Measurements from ENCODE around the gene APOBEC2.

The APOBEC2 gene

GRCh38 chr6:41028561-41029412 is 24.2 kb upstream of the APOBEC2 start:
- Histone ChIP-seq H3K18ac (ENCODE audit: low read depth in 1 of 2, low read length in 2 of 2) (peak overlapping the region; percentile 52 to 75), H3K23ac (ENCODE audit: low read length in 2 of 2) (no peak overlapping the region), H4K91ac (ENCODE audit: low read length) (peak overlapping the region; percentile 92), H3K4me1 (ENCODE audit: control insufficient read depth, insufficient read depth, low read depth, low read length) (peaks cover 9% of the 10 kb centered on the region), H2BK15ac (ENCODE audit: low read depth, poor library complexity, severe bottlenecking) (peak overlapping the region; percentile 31), H3K27me3 (ENCODE audit: control insufficient read depth in 1 of 2, insufficient read depth in 1 of 2, low read length in 2 of 2) (peaks cover 0 to 31% of the 10 kb centered on the region in 2 experiments), H3K4me2 (ENCODE audit: low read length, poor library complexity, severe bottlenecking) (peak overlapping the region; percentile 65), H3K4me3 (ENCODE audit: insufficient read depth in 1 of 2, low read depth in 1 of 2, low read length in 2 of 2) (peak overlapping the region; percentile 60 to 76), H2BK12ac (ENCODE audit: low read length in 2 of 2) (peak overlapping the region in 1 of 2 experiments; percentile 67), H3K79me1 (replicated peaks; ENCODE audit: low read length, poor library complexity, severe bottlenecking) (no peaks in the 10 kb centered on the region), H2AFZ (ENCODE audit: low read depth, low read length) (peak overlapping the region; percentile 39), H3K27ac (ENCODE audit: low read length, poor library complexity, severe bottlenecking) (no peak overlapping the region), H3K9ac (ENCODE audit: low read length) (peak overlapping the region; percentile 88), H2BK5ac (ENCODE audit: low read depth, low read length, poor library complexity, severe bottlenecking) (no peak overlapping the region), H3K4ac (ENCODE audit: low read depth in 1 of 2, low read length in 2 of 2) (peak overlapping the region in 1 of 2 experiments; percentile 0), H3K36me3 (ENCODE audit: control insufficient read depth in 1 of 2, insufficient read depth in 2 of 2, low read depth in 1 of 2, low read length in 2 of 2) (no peaks in the 10 kb centered on the region), H2AK5ac (ENCODE audit: low read length, severe bottlenecking) (no peak overlapping the region), H3K14ac (ENCODE audit: low read length in 2 of 2) (peak overlapping the region in 1 of 2 experiments; percentile 19), H2BK120ac (ENCODE audit: low read depth, low read length) (no peak overlapping the region), H4K8ac (ENCODE audit: low read length) (peak overlapping the region; percentile 97), H3K9me3 (ENCODE audit: control insufficient read depth, low read length) (no peaks in the 10 kb centered on the region)
- DNase-seq = no peak
- WGBS = 64% methylated on average over 13 of the region's 13 CpGs

DNA sequence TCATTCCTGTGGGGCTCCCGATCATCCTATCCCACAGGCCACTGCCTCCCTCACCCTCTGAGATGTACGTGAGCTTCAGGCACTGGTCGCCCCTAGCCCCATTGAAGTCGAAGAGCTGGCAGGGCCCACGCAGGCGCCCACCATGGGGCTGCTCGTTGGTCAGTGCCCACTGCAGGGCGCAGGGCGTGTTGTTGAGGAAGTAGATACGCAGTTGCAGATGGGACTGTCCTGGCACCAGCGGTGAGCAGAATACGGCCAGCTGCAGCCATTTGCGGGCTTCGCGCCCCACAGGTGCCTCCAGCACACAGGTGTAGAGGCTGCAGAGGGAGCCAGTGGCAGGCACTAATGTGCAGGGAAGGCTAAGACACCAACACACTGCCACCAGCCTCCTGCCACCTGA is 20.2 kb upstream of the APOBEC2 start:
- H3K23ac ChIP-seq (ENCODE audit: low read length in 2 of 2) = no peak overlapping the region
- no peaks in the 10 kb centered on the region for H3K36me3 ChIP-seq (ENCODE audit: control insufficient read depth in 1 of 2, insufficient read depth in 2 of 2, low read depth in 1 of 2, low read length in 2 of 2)
- H2BK5ac ChIP-seq (ENCODE audit: low read depth, low read length, poor library complexity, severe bottlenecking) = no peak overlapping the region
- H3K4me2 ChIP-seq (ENCODE audit: low read length, poor library complexity, severe bottlenecking) = no peak overlapping the region
- no peak overlapping the region for H4K91ac ChIP-seq (ENCODE audit: low read length)
- no peak overlapping the region for H3K9ac ChIP-seq (ENCODE audit: low read length)
- no peaks in the 10 kb centered on the region for H3K9me3 ChIP-seq (ENCODE audit: control insufficient read depth, low read length)
- no peak overlapping the region for H2AK5ac ChIP-seq (ENCODE audit: low read length, severe bottlenecking)
- peaks cover 14% of the 10 kb centered on the region for H3K4me1 ChIP-seq (ENCODE audit: control insufficient read depth, insufficient read depth, low read depth, low read length)
- H4K8ac ChIP-seq (ENCODE audit: low read length) = no peak overlapping the region
- H3K14ac ChIP-seq (ENCODE audit: low read length in 2 of 2) = no peak overlapping the region
- no peak overlapping the region for H2AFZ ChIP-seq (ENCODE audit: low read depth, low read length)
- no peak overlapping the region for H2BK120ac ChIP-seq (ENCODE audit: low read depth, low read length)
- H2BK12ac ChIP-seq (ENCODE audit: low read length in 2 of 2) = no peak overlapping the region
- no peak overlapping the region for H3K27ac ChIP-seq (ENCODE audit: low read length, poor library complexity, severe bottlenecking)
- H3K4ac ChIP-seq (ENCODE audit: low read depth in 1 of 2, low read length in 2 of 2) = no peak overlapping the region
- no peak overlapping the region for H3K18ac ChIP-seq (ENCODE audit: low read depth in 1 of 2, low read length in 2 of 2)
- H3K27me3 ChIP-seq (ENCODE audit: control insufficient read depth in 1 of 2, insufficient read depth in 1 of 2, low read length in 2 of 2) = peaks cover 0 to 36% of the 10 kb centered on the region in 2 experiments
- DNase-seq = no peak
- H3K79me1 ChIP-seq (replicated peaks; ENCODE audit: low read length, poor library complexity, severe bottlenecking) = no peaks in the 10 kb centered on the region
- H3K4me3 ChIP-seq (ENCODE audit: insufficient read depth in 1 of 2, low read depth in 1 of 2, low read length in 2 of 2) = no peak overlapping the region
- 97% methylated on average over 15 of the region's 15 CpGs for WGBS
- H2BK15ac ChIP-seq (ENCODE audit: low read depth, poor library complexity, severe bottlenecking) = no peak overlapping the region

DNA sequence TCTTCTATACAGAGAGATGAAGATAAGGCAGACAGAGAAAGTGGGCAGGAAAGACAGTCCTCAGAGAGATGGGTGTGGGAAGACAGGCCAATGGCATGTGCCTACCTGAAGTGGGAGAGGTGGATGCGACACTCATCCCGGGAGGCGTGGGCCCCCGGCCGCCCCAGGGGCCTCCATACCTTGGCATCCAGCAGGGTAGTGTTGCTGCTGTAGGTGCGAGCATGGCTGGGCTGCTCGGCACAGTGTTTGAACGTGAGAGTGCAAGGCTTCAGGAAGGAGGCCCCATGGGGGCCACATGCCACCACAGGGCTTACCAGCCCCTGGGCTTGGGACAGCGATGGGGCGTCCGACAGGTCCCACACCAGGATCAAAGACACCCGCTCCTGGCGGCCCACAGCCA is 19.2 kb upstream of the APOBEC2 start:
- H3K9ac ChIP-seq (ENCODE audit: low read length) = no peak overlapping the region
- H3K14ac ChIP-seq (ENCODE audit: low read length in 2 of 2) = no peak overlapping the region
- no peak for DNase-seq
- no peak overlapping the region for H2BK120ac ChIP-seq (ENCODE audit: low read depth, low read length)
- peaks cover 8% of the 10 kb centered on the region for H3K4me1 ChIP-seq (ENCODE audit: control insufficient read depth, insufficient read depth, low read depth, low read length)
- H3K79me1 ChIP-seq (replicated peaks; ENCODE audit: low read length, poor library complexity, severe bottlenecking) = no peaks in the 10 kb centered on the region
- H3K4ac ChIP-seq (ENCODE audit: low read depth in 1 of 2, low read length in 2 of 2) = no peak overlapping the region
- no peak overlapping the region for H3K23ac ChIP-seq (ENCODE audit: low read length in 2 of 2)
- no peaks in the 10 kb centered on the region for H3K36me3 ChIP-seq (ENCODE audit: control insufficient read depth in 1 of 2, insufficient read depth in 2 of 2, low read depth in 1 of 2, low read length in 2 of 2)
- H2BK5ac ChIP-seq (ENCODE audit: low read depth, low read length, poor library complexity, severe bottlenecking) = no peak overlapping the region
- H3K4me3 ChIP-seq (ENCODE audit: insufficient read depth in 1 of 2, low read depth in 1 of 2, low read length in 2 of 2) = no peak overlapping the region
- no peak overlapping the region for H4K8ac ChIP-seq (ENCODE audit: low read length)
- no peak overlapping the region for H3K4me2 ChIP-seq (ENCODE audit: low read length, poor library complexity, severe bottlenecking)
- H2AFZ ChIP-seq (ENCODE audit: low read depth, low read length) = no peak overlapping the region
- peaks cover 0 to 41% of the 10 kb centered on the region in 2 experiments for H3K27me3 ChIP-seq (ENCODE audit: control insufficient read depth in 1 of 2, insufficient read depth in 1 of 2, low read length in 2 of 2)
- H3K9me3 ChIP-seq (ENCODE audit: control insufficient read depth, low read length) = no peaks in the 10 kb centered on the region
- no peak overlapping the region for H2AK5ac ChIP-seq (ENCODE audit: low read length, severe bottlenecking)
- no peak overlapping the region for H3K18ac ChIP-seq (ENCODE audit: low read depth in 1 of 2, low read length in 2 of 2)
- 98% methylated on average over 13 of the region's 13 CpGs for WGBS
- H3K27ac ChIP-seq (ENCODE audit: low read length, poor library complexity, severe bottlenecking) = no peak overlapping the region
- no peak overlapping the region for H2BK15ac ChIP-seq (ENCODE audit: low read depth, poor library complexity, severe bottlenecking)
- H4K91ac ChIP-seq (ENCODE audit: low read length) = no peak overlapping the region
- no peak overlapping the region for H2BK12ac ChIP-seq (ENCODE audit: low read length in 2 of 2)

DNA sequence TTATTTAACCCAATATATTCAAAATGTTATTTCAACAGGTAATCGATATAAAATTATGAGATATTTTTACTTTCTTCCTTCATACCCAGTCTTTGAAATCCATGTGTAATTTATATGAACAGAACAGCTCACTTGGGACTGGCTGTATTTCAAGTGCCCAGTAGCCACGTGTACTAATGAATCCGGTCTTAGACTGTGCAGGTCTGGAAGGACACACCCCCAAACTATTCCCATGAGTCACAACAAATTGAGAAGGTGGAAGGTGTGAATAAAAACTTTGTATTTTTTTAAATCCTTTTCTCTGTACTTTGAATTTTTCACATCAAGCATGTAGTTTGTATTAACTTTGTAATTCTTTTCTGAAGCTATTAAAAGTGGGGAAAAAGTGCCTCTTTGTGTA is 16.8 kb upstream of the APOBEC2 start:
- no peak overlapping the region for H3K27ac ChIP-seq (ENCODE audit: low read length, poor library complexity, severe bottlenecking)
- H3K9ac ChIP-seq (ENCODE audit: low read length) = no peak overlapping the region
- no peak for DNase-seq
- no peak overlapping the region for H3K14ac ChIP-seq (ENCODE audit: low read length in 2 of 2)
- no peak overlapping the region for H2BK12ac ChIP-seq (ENCODE audit: low read length in 2 of 2)
- peaks cover 27% of the 10 kb centered on the region for H3K4me1 ChIP-seq (ENCODE audit: control insufficient read depth, insufficient read depth, low read depth, low read length)
- no peaks in the 10 kb centered on the region for H3K9me3 ChIP-seq (ENCODE audit: control insufficient read depth, low read length)
- no peak overlapping the region for H2BK120ac ChIP-seq (ENCODE audit: low read depth, low read length)
- no peak overlapping the region for H3K4me3 ChIP-seq (ENCODE audit: insufficient read depth in 1 of 2, low read depth in 1 of 2, low read length in 2 of 2)
- no peaks in the 10 kb centered on the region for H3K36me3 ChIP-seq (ENCODE audit: control insufficient read depth in 1 of 2, insufficient read depth in 2 of 2, low read depth in 1 of 2, low read length in 2 of 2)
- H2AFZ ChIP-seq (ENCODE audit: low read depth, low read length) = no peak overlapping the region
- H2BK15ac ChIP-seq (ENCODE audit: low read depth, poor library complexity, severe bottlenecking) = no peak overlapping the region
- no peak overlapping the region for H3K4ac ChIP-seq (ENCODE audit: low read depth in 1 of 2, low read length in 2 of 2)
- no CpG with 5 or more reads among the region's 3 CpGs for WGBS
- H4K91ac ChIP-seq (ENCODE audit: low read length) = no peak overlapping the region
- no peak overlapping the region for H4K8ac ChIP-seq (ENCODE audit: low read length)
- peaks cover 0 to 27% of the 10 kb centered on the region in 2 experiments for H3K27me3 ChIP-seq (ENCODE audit: control insufficient read depth in 1 of 2, insufficient read depth in 1 of 2, low read length in 2 of 2)
- H2AK5ac ChIP-seq (ENCODE audit: low read length, severe bottlenecking) = no peak overlapping the region
- H3K79me1 ChIP-seq (replicated peaks; ENCODE audit: low read length, poor library complexity, severe bottlenecking) = no peaks in the 10 kb centered on the region
- no peak overlapping the region for H3K23ac ChIP-seq (ENCODE audit: low read length in 2 of 2)
- H3K18ac ChIP-seq (ENCODE audit: low read depth in 1 of 2, low read length in 2 of 2) = no peak overlapping the region
- H3K4me2 ChIP-seq (ENCODE audit: low read length, poor library complexity, severe bottlenecking) = no peak overlapping the region
- no peak overlapping the region for H2BK5ac ChIP-seq (ENCODE audit: low read depth, low read length, poor library complexity, severe bottlenecking)
